ENCODE data around the gene REXO4. TPM values are rescaled to one million over a fixed set of nuclear protein-coding genes. Genes with fewer than 3 reads are reported as not detected.

Gene REXO4
- total and polyA plus RNA-seq, 2 of the 4 experiments (the other 2 are of a cell fraction), result 16.1 to 21.8 TPM

DNA sequence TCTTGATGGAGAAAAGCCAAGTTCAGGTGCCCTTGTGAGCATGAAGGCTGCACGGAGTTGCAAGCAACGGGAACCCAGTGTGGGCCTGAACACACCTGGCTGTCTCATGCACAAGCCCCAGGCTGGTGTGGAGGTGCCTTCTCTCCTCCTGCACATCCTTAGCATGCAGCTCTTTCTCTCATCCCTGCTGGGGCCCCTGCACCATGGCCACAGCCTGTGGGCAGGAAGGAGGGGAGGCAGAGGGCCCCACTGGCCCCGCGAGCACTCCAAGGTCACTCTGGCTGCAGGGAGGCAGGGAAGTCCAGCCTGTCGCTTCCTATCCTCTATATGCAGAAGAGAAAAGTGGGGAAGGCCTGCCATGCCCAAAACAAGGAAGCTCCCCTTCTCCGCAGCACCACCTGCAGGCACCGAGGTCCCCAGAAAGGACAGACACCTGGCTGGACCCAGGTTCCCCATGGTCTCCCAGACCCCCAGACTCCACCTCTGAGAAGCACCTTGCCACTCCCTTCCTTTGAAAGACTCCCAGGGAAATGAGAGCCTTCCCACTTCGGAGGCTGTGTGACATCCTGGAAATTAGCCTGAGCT, 23.0 kb downstream of the REXO4 start:
- Histone ChIP-seq H3K23ac (ENCODE audit: low read depth, low read length) (no peak overlapping the region), H2BK20ac (ENCODE audit: low read depth, low read length) (no peak overlapping the region), H3K4me3 (ENCODE audit: insufficient read depth, low read depth, low read length) (no peak overlapping the region), H2BK120ac (ENCODE audit: low read depth, low read length) (no peak overlapping the region), H3K27ac (ENCODE audit: insufficient read depth, low read length) (no peak overlapping the region), H4K5ac (ENCODE audit: low read depth, low read length) (no peak overlapping the region), H3K56ac (ENCODE audit: extremely low read depth, insufficient read depth, low read length) (no peak overlapping the region), H3K18ac (ENCODE audit: low read depth, low read length) (no peak overlapping the region), H2BK5ac (ENCODE audit: low read depth, low read length, poor library complexity, severe bottlenecking) (no peak overlapping the region), H4K8ac (ENCODE audit: low read depth in 2 of 2, low read length in 2 of 2) (no peak overlapping the region), H3K9ac (ENCODE audit: low read depth, low read length) (no peak overlapping the region), H3K4me2 (ENCODE audit: low read depth, low read length) (no peak overlapping the region), H3K4ac (ENCODE audit: low read depth, low read length) (no peak overlapping the region), H3K79me1 (ENCODE audit: low read depth in 1 of 2, low read length in 2 of 2) (no peaks in the 10 kb centered on the region), H2AK5ac (ENCODE audit: low read depth, low read length) (no peak overlapping the region), H4K91ac (ENCODE audit: insufficient read depth, low read depth, low read length) (no peak overlapping the region), H3K9me1 (ENCODE audit: insufficient read depth, low read length) (no peaks in the 10 kb centered on the region), H3K36me3 (ENCODE audit: control insufficient read depth, insufficient read depth, low read length) (no peaks in the 10 kb centered on the region), H4K20me1 (ENCODE audit: insufficient read depth, low read length) (no peaks in the 10 kb centered on the region), H2AK9ac (replicated peaks; ENCODE audit: low read depth, low read length, poor library complexity) (no peak overlapping the region), H3K9me3 (ENCODE audit: control insufficient read depth, insufficient read depth, low read length) (no peaks in the 10 kb centered on the region), H2AFZ (replicated peaks; ENCODE audit: low read length, poor library complexity) (no peak overlapping the region), H3K4me1 (ENCODE audit: control insufficient read depth, insufficient read depth, low read length) (no peaks in the 10 kb centered on the region), H3K27me3 (ENCODE audit: control insufficient read depth, insufficient read depth, low read length) (peaks cover 36% of the 10 kb centered on the region), H3K14ac (replicated peaks; ENCODE audit: low read depth, low read length) (no peak overlapping the region), H2BK15ac (ENCODE audit: low read depth, low read length) (no peak overlapping the region)
- WGBS, 2 experiments (ENCODE audit: extremely low coverage in 2 of 2, insufficient read length in 1 of 2), result no CpG with 5 or more reads among the region's 8 CpGs
- DNase-seq (no peak), ATAC-seq (ENCODE audit: low read depth) (no peak)
- POLR2A ChIA-PET (ENCODE audit: unreplicated experiment), result no interaction called here
- in situ Hi-C loops (cut with MboI; ENCODE audit: low sequenced_read_pairs), result no loop called here
- CTCF ChIA-PET, result no interaction called here
- intact Hi-C loops (cut with micrococcal nuclease), result no loop called here
- no peak for TF ChIP-seq CHD1 (IDR thresholded peaks at IDR 0.05; ENCODE audit: low read depth, low read length)
- TF ChIP-seq NFE2L2 (IDR thresholded peaks at IDR 0.05; ENCODE audit: low read depth, low read length), result no peak
- TF ChIP-seq MAZ (IDR thresholded peaks at IDR 0.05; ENCODE audit: borderline replicate concordance, low read depth, low read length), result no peak
- TF ChIP-seq BHLHE40 (IDR thresholded peaks at IDR 0.05; ENCODE audit: low read depth, low read length), result no peak
- TF ChIP-seq RAD21 (IDR thresholded peaks at IDR 0.05; ENCODE audit: low read length), result no peak
- no peak for TF ChIP-seq MXI1 (IDR thresholded peaks at IDR 0.05; ENCODE audit: borderline replicate concordance, low read depth, low read length)
- TF ChIP-seq, protein P1, sequence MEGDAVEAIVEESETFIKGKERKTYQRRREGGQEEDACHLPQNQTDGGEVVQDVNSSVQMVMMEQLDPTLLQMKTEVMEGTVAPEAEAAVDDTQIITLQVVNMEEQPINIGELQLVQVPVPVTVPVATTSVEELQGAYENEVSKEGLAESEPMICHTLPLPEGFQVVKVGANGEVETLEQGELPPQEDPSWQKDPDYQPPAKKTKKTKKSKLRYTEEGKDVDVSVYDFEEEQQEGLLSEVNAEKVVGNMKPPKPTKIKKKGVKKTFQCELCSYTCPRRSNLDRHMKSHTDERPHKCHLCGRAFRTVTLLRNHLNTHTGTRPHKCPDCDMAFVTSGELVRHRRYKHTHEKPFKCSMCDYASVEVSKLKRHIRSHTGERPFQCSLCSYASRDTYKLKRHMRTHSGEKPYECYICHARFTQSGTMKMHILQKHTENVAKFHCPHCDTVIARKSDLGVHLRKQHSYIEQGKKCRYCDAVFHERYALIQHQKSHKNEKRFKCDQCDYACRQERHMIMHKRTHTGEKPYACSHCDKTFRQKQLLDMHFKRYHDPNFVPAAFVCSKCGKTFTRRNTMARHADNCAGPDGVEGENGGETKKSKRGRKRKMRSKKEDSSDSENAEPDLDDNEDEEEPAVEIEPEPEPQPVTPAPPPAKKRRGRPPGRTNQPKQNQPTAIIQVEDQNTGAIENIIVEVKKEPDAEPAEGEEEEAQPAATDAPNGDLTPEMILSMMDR (conservative IDR thresholded peaks at IDR 0.05; ENCODE audit: low read depth, low read length), result no peak
- no peak for TF ChIP-seq CEBPB (IDR thresholded peaks at IDR 0.05; ENCODE audit: low read depth, low read length)
- TF ChIP-seq SMC3 (IDR thresholded peaks at IDR 0.05; ENCODE audit: low read depth, low read length), result no peak
- TF ChIP-seq, protein P2, sequence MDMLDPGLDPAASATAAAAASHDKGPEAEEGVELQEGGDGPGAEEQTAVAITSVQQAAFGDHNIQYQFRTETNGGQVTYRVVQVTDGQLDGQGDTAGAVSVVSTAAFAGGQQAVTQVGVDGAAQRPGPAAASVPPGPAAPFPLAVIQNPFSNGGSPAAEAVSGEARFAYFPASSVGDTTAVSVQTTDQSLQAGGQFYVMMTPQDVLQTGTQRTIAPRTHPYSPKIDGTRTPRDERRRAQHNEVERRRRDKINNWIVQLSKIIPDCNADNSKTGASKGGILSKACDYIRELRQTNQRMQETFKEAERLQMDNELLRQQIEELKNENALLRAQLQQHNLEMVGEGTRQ (IDR thresholded peaks at IDR 0.05; ENCODE audit: low read depth, low read length), result no peak
- TF ChIP-seq, protein P3, sequence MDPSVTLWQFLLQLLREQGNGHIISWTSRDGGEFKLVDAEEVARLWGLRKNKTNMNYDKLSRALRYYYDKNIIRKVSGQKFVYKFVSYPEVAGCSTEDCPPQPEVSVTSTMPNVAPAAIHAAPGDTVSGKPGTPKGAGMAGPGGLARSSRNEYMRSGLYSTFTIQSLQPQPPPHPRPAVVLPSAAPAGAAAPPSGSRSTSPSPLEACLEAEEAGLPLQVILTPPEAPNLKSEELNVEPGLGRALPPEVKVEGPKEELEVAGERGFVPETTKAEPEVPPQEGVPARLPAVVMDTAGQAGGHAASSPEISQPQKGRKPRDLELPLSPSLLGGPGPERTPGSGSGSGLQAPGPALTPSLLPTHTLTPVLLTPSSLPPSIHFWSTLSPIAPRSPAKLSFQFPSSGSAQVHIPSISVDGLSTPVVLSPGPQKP (IDR thresholded peaks at IDR 0.05; ENCODE audit: borderline replicate concordance, low read depth, low read length), result no peak
- no peak for TF ChIP-seq FOS (IDR thresholded peaks at IDR 0.05; ENCODE audit: low read depth, low read length)
- TF ChIP-seq POLR2A (IDR thresholded peaks at IDR 0.05; ENCODE audit: low read depth, low read length), result no peak
- no peak for TF ChIP-seq RCOR1 (IDR thresholded peaks at IDR 0.05; ENCODE audit: insufficient replicate concordance, low read length)
- TF ChIP-seq RFX5 (IDR thresholded peaks at IDR 0.05; ENCODE audit: low read depth, low read length), result no peak
- no TSS peak for BruUV-seq (replicated peaks)
- dilution Hi-C loops (cut with HindIII; ENCODE audit: low sequenced_read_pairs, unreplicated experiment), result no loop called here
